HCT116 (cell line): ENCODE data around the gene CACNA2D3. TPM values are rescaled to one million over a fixed set of nuclear protein-coding genes. Genes with fewer than 3 reads are reported as not detected.

Experiments
- ATAC-seq: fragments of 200-7000 bp; cut with Tn5 transposase; 2 replicates; pipeline ENCODE4 v1.9.1; 2020; ENCODE audit warnings: mild to moderate bottlenecking, moderate library complexity
- BruUV-seq: library from RNA; stranded (reverse); fragments of 400-500 nt; replicated peaks from 2 replicates; lab custom pipeline; 2021; lab: Mats Ljungman, UMichigan
- CTCF ChIA-PET: fragments of 300-600 bp; sonication (Branson Sonifier 250); formaldehyde crosslinking; loops from one replicate; lab custom pipeline; 2021; ENCODE audit warnings: antibody characterized with exemption; lab: Charles Lee
- POLR2A ChIA-PET: fragments of 300-600, 350-600 bp; sonication (Branson Sonifier 250); formaldehyde crosslinking; loops from one replicate; lab custom pipeline; 2021; ENCODE audit warnings: antibody characterized with exemption; lab: Charles Lee
- RAD21 ChIA-PET, 2 experiments: fragments of 300-600 bp; sonication (Branson Sonifier 250); formaldehyde crosslinking; loops; one replicate each; lab custom pipeline; 2023; ENCODE audit warnings: low total read pairs in 2 of 2; ENCODE audit not compliant: uncharacterized antibody in 2 of 2, unreplicated experiment in 2 of 2, low non-redundant PET in 1 of 2; lab: Charles Lee
- DNase-seq: peaks from one replicate; pipeline ENCODE4 v3.0.0-alpha.2; 2010; ENCODE audit warnings: low read depth, low spot score
- H2AFZ ChIP-seq: fragments of 200-600 bp; shearing (Covaris generic), sonication (generic); 2 replicates; pipeline ENCODE4 v1.6.1; 2017; ENCODE audit warnings: low read depth, mixed run types, mixed read lengths, antibody characterized with exemption, low read length; ENCODE audit not compliant: poor library complexity, severe bottlenecking
- H3K27ac ChIP-seq: 2 replicates; pipeline ENCODE4 v1.5.1; 2012; ENCODE audit warnings: low read depth, low read length
- H3K27me3 ChIP-seq: fragments of 200-600 bp; sonication (generic); 2 replicates; pipeline ENCODE4 v1.6.1; 2016; ENCODE audit warnings: mixed run types, low read length, mixed read lengths; ENCODE audit not compliant: insufficient read depth
- H3K36me3 ChIP-seq, 2 experiments: fragments of 200-500 bp in 1 of 2; fragments of 200-600 bp in 1 of 2; sonication (Bioruptor generic) in 1 of 2; sonication (generic) in 1 of 2; 2 replicates each; pipeline versions ENCODE4 v1.5.1 to v1.6.1; 2014 to 2016; ENCODE audit warnings: low read length in 2 of 2, inconsistent platforms in 1 of 2, mixed read lengths in 1 of 2, mixed run types in 1 of 2; ENCODE audit not compliant: insufficient read depth in 2 of 2, control insufficient read depth in 1 of 2
- H3K4me1 ChIP-seq, 2 experiments: fragments of 200-600 bp in 1 of 2; sonication (generic) in 1 of 2; 2 replicates each; pipeline versions ENCODE4 v1.5.1 to v1.6.1; 2012 to 2017; ENCODE audit warnings: low read length in 2 of 2, inconsistent platforms in 1 of 2, mild to moderate bottlenecking in 1 of 2, mixed read lengths in 1 of 2, mixed run types in 1 of 2, moderate library complexity in 1 of 2; ENCODE audit not compliant: insufficient read depth in 2 of 2, control insufficient read depth in 1 of 2
- H3K4me2 ChIP-seq: fragments of 200-600 bp; sonication (generic); 2 replicates; pipeline ENCODE4 v1.6.1; 2017; ENCODE audit warnings: mixed run types, low read length, mixed read lengths
- H3K4me3 ChIP-seq, 2 experiments: fragments of 200-600 bp in 1 of 2; sonication (generic) in 1 of 2; replicated peaks in 1 of 2; 2 replicates each; pipeline ENCODE4 v1.5.1; 2011 to 2016; ENCODE audit warnings: low read length in 2 of 2, control low read depth in 1 of 2, low read depth in 1 of 2, mild to moderate bottlenecking in 1 of 2, mixed read lengths in 1 of 2, mixed run types in 1 of 2
- H3K79me2 ChIP-seq: fragments of 200-600 bp; sonication (generic); 2 replicates; pipeline ENCODE4 v1.6.1; 2017; ENCODE audit warnings: mild to moderate bottlenecking, mixed run types, low read length, moderate library complexity, mixed read lengths; ENCODE audit not compliant: insufficient read depth
- H3K9ac ChIP-seq: fragments of 200-600 bp; sonication (generic); 2 replicates; pipeline ENCODE4 v1.6.1; 2016; ENCODE audit warnings: low read length, mixed read lengths
- H3K9me2 ChIP-seq: fragments of 200-600 bp; sonication (generic), shearing (Covaris generic); 2 replicates; pipeline ENCODE4 v1.6.1; 2017; ENCODE audit warnings: mixed run types, mild to moderate bottlenecking, moderate library complexity; ENCODE audit not compliant: insufficient read depth
- H3K9me3 ChIP-seq, 2 experiments: fragments of 200-500 bp in 1 of 2; fragments of 200-600 bp in 1 of 2; sonication (Bioruptor generic) in 1 of 2; sonication (generic) in 1 of 2; 2 replicates each; pipeline ENCODE4 v1.6.1; 2014 to 2017; ENCODE audit warnings: low read length in 2 of 2, mixed read lengths in 2 of 2, inconsistent platforms in 1 of 2, low read depth in 1 of 2, mild to moderate bottlenecking in 1 of 2, mixed run types in 1 of 2, moderate library complexity in 1 of 2; ENCODE audit not compliant: control insufficient read depth in 1 of 2, insufficient read depth in 1 of 2
- H4K20me1 ChIP-seq: fragments of 200-600 bp; sonication (generic), shearing (Covaris generic); 2 replicates; pipeline ENCODE4 v1.6.1; 2017; ENCODE audit warnings: mixed run types, mild to moderate bottlenecking, moderate library complexity; ENCODE audit not compliant: insufficient read depth
- CBX3 ChIP-seq: IDR thresholded peaks from 2 replicates; pipeline ENCODE4 v1.6.1; 2012; ENCODE audit warnings: low read depth
- CEBPB ChIP-seq: IDR thresholded peaks from 2 replicates; pipeline ENCODE4 v1.6.1; 2012; ENCODE audit warnings: low read depth
- EGR1 ChIP-seq: IDR thresholded peaks from 2 replicates; pipeline ENCODE4 v1.6.1; 2012; ENCODE audit warnings: low read depth
- ELF1 ChIP-seq: IDR thresholded peaks from 2 replicates; pipeline ENCODE4 v1.6.1; 2012; ENCODE audit warnings: low read depth, borderline replicate concordance
- EZH2 ChIP-seq: fragments of 200-600 bp; sonication (generic); IDR thresholded peaks from 2 replicates; pipeline ENCODE4 v1.6.1; 2017; ENCODE audit warnings: antibody characterized with exemption, mixed run types
- EZH2phosphoT487 ChIP-seq: fragments of 200-600 bp; IDR thresholded peaks from 2 replicates; pipeline ENCODE4 v1.6.1; 2018; ENCODE audit warnings: antibody characterized with exemption, borderline replicate concordance
- FOSL1 ChIP-seq: IDR thresholded peaks from 2 replicates; pipeline ENCODE4 v1.6.1; 2012; ENCODE audit warnings: low read depth
- JUND ChIP-seq: IDR thresholded peaks from 2 replicates; pipeline ENCODE4 v1.6.1; 2012
- POLR2A ChIP-seq: IDR thresholded peaks from 2 replicates; pipeline ENCODE4 v1.7.0; 2011; ENCODE audit warnings: borderline replicate concordance; ENCODE audit not compliant: insufficient read depth, insufficient read length; ENCODE audit errors: extremely low read depth
- POLR2AphosphoS5 ChIP-seq: IDR thresholded peaks from 2 replicates; pipeline ENCODE4 v1.6.1; 2011; ENCODE audit warnings: mild to moderate bottlenecking, low read depth, low read length, moderate library complexity
- RAD21 ChIP-seq: IDR thresholded peaks from 2 replicates; pipeline ENCODE4 v1.6.1; 2012; ENCODE audit warnings: low read depth, mild to moderate bottlenecking
- SIN3A ChIP-seq: IDR thresholded peaks from 2 replicates; pipeline ENCODE4 v1.6.1; 2012; ENCODE audit warnings: low read depth
- SP1 ChIP-seq: IDR thresholded peaks from 2 replicates; pipeline ENCODE4 v1.6.1; 2012; ENCODE audit warnings: low read depth
- SRF ChIP-seq: IDR thresholded peaks from 2 replicates; pipeline ENCODE4 v1.6.1; 2012; ENCODE audit warnings: low read depth
- TCF7L2 ChIP-seq: IDR thresholded peaks from 2 replicates; pipeline ENCODE4 v1.7.0; 2011; ENCODE audit warnings: borderline replicate concordance, inconsistent platforms; ENCODE audit not compliant: insufficient read depth, insufficient read length; ENCODE audit errors: extremely low read depth
- ZFX ChIP-seq: fragments of 450-650 bp; IDR thresholded peaks from 2 replicates; pipeline ENCODE4 v1.6.1; 2017
- ZNF274 ChIP-seq: fragments of 200-500 bp; sonication (Bioruptor generic); IDR thresholded peaks from 2 replicates; pipeline ENCODE4 v1.6.1; 2014; ENCODE audit warnings: mild to moderate bottlenecking, low read depth, low read length, inconsistent platforms
- intact Hi-C: fragments of 100-400 bp; cut with micrococcal nuclease; formaldehyde crosslinking; loops from 2 replicates; pipeline ENCODE4 v1.10.0; 2022
- total RNA-seq: library from RNA; stranded (reverse); gene quantifications from one replicate; pipeline ENCODE4 v1.2.1, GENCODE V29; 2021; ENCODE audit not compliant: unreplicated experiment
- TF ChIP-seq, protein P1 (sequence below), 3 experiments: fragments of 200-600 bp in 1 of 3; sonication (generic) in 1 of 3; IDR thresholded peaks in 2 of 3; conservative IDR thresholded peaks in 1 of 3; 2 replicates each; pipeline ENCODE4 v1.5.1; 2012 to 2017; ENCODE audit warnings: low read depth in 2 of 3, low read length in 2 of 3, antibody characterized with exemption in 1 of 3, borderline replicate concordance in 1 of 3, control low read depth in 1 of 3, mild to moderate bottlenecking in 1 of 3, mixed read lengths in 1 of 3, mixed run types in 1 of 3, moderate library complexity in 1 of 3; ENCODE audit not compliant: insufficient read depth in 1 of 3
- TF ChIP-seq, protein P2 (sequence below): IDR thresholded peaks from 2 replicates; pipeline ENCODE4 v1.6.1; 2012

CACNA2D3 gene
- total RNA-seq, 1 experiment from 2014 or later, result 0.20 TPM

DNA sequence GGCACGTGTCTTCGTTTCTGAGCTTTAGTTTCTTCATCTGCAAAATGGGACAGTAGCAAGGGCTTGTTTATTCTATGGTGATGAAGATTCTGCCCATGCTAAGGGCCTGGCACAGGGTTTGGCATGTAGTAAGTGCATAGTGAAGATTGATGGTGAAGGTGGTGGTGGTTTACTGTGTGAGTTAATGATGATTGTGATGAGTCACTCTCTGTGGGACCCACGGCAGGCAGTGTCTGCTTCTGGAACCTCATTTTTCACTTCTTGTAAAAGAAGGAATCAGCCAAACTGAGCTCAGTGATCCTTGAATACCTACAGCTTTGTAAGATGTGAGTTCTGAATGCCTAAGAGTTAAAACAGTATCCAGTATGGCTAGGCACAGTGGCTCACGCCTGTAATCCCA is 891.7 kb downstream of the CACNA2D3 start:
- no peak overlapping the region for H3K27ac ChIP-seq
- ChIA-PET CTCF (no interaction called here), RAD21 (no interaction called here), POLR2A (no interaction called here)
- no TSS peak for BruUV-seq
- intact Hi-C loops, result no loop called here
- H4K20me1 ChIP-seq, result no peaks in the 10 kb centered on the region
- no peak for DNase-seq
- no peak for TF ChIP-seq TCF7L2
- no peak for TF ChIP-seq ZFX
- no peak for TF ChIP-seq ELF1
- TF ChIP-seq JUND, result no peak
- no peak for TF ChIP-seq RAD21
- no peak for TF ChIP-seq SP1
- TF ChIP-seq, protein P1, sequence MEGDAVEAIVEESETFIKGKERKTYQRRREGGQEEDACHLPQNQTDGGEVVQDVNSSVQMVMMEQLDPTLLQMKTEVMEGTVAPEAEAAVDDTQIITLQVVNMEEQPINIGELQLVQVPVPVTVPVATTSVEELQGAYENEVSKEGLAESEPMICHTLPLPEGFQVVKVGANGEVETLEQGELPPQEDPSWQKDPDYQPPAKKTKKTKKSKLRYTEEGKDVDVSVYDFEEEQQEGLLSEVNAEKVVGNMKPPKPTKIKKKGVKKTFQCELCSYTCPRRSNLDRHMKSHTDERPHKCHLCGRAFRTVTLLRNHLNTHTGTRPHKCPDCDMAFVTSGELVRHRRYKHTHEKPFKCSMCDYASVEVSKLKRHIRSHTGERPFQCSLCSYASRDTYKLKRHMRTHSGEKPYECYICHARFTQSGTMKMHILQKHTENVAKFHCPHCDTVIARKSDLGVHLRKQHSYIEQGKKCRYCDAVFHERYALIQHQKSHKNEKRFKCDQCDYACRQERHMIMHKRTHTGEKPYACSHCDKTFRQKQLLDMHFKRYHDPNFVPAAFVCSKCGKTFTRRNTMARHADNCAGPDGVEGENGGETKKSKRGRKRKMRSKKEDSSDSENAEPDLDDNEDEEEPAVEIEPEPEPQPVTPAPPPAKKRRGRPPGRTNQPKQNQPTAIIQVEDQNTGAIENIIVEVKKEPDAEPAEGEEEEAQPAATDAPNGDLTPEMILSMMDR (IDR thresholded peaks at IDR 0.05 in 2 of 3, conservative IDR thresholded peaks at IDR 0.05 in 1 of 3; ENCODE audit: borderline replicate concordance in 1 of 3, insufficient read depth in 1 of 3, low read depth in 2 of 3, low read length in 2 of 3), result no peak
- no peak for TF ChIP-seq SIN3A
- TF ChIP-seq POLR2A, result no peak
- TF ChIP-seq CBX3, result no peak
- TF ChIP-seq, all 23 proteins: peak for 0
- H3K4me2 ChIP-seq, result no peak overlapping the region
- no peak for ATAC-seq
- H2AFZ ChIP-seq, result no peak overlapping the region
- H3K79me2 ChIP-seq, result no peaks in the 10 kb centered on the region
- peaks cover 5 to 27% of the 10 kb centered on the region in 2 experiments; a peak in 2 of 4 replicates for H3K9me3 ChIP-seq
- H3K9me2 ChIP-seq, result no peaks in the 10 kb centered on the region
- H3K36me3 ChIP-seq, result no peaks in the 10 kb centered on the region
- H3K9ac ChIP-seq, result no peak overlapping the region
- no peaks in the 10 kb centered on the region for H3K4me1 ChIP-seq
- no peak overlapping the region for H3K4me3 ChIP-seq
- H3K27me3 ChIP-seq, result no peaks in the 10 kb centered on the region

DNA sequence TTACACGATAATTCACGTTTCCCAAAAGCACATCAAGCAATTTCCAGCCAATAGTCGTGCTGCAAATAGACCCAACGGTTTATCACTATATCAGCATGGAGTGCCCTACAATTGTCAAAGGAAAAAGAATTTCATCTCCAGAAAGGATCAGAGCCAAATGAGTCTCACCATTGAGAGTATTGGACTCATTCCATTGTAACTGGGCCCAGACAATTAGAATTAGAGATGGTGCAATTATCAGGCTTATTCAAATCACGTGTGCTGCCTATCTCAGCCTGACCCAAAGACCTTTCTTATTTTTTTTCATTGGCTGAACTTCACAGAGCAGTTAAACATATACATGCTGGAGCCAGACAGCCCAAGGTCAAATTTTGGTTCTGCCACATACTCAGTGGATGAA is 892.6 kb downstream of the CACNA2D3 start:
- Histone ChIP-seq H3K27ac (no peak overlapping the region), H3K9ac (no peak overlapping the region), H3K9me2 (no peaks in the 10 kb centered on the region), H3K27me3 (no peaks in the 10 kb centered on the region), H2AFZ (no peak overlapping the region), H4K20me1 (no peaks in the 10 kb centered on the region), H3K9me3 (peaks cover 5 to 27% of the 10 kb centered on the region in 2 experiments; a peak in 2 of 4 replicates), H3K4me3 (no peak overlapping the region), H3K4me1 (no peaks in the 10 kb centered on the region), H3K36me3 (no peaks in the 10 kb centered on the region), H3K79me2 (no peaks in the 10 kb centered on the region), H3K4me2 (no peak overlapping the region)
- ChIA-PET CTCF (no interaction called here), POLR2A (no interaction called here), RAD21 (no interaction called here)
- no peak for ATAC-seq
- DNase-seq, result no peak
- intact Hi-C loops, result no loop called here
- no TSS peak for BruUV-seq
- TF ChIP-seq, protein P2, sequence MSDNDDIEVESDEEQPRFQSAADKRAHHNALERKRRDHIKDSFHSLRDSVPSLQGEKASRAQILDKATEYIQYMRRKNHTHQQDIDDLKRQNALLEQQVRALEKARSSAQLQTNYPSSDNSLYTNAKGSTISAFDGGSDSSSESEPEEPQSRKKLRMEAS, result no peak
- TF ChIP-seq EZH2 (no peak), FOSL1 (no peak), SIN3A (no peak), TCF7L2 (no peak), RAD21 (no peak), POLR2AphosphoS5 (no peak), ZNF274 (no peak), CEBPB (no peak), EZH2phosphoT487 (no peak), ELF1 (no peak), SRF (no peak), EGR1 (no peak)
